HepG2 (cell line): ENCODE data around the gene TOMM6. TPM values are rescaled to one million over a fixed set of nuclear protein-coding genes. Genes with fewer than 3 reads are reported as not detected.

Experiments
- ARNT2 ChIP-seq: sonication (generic); formaldehyde crosslinking; IDR thresholded peaks from 2 replicates; pipeline ENCODE4 v1.8.0; 2022; ENCODE audit warnings: mild to moderate bottlenecking, low read depth, missing genetic modification reagents, moderate library complexity
- CHCHD3 ChIP-seq: sonication (generic); formaldehyde crosslinking; IDR thresholded peaks from 2 replicates; pipeline ENCODE4 v1.8.0; 2022; ENCODE audit warnings: mild to moderate bottlenecking, missing genetic modification reagents, moderate library complexity
- DMTF1 ChIP-seq: sonication (generic); formaldehyde crosslinking; IDR thresholded peaks from 2 replicates; pipeline ENCODE4 v1.4.0; 2020; ENCODE audit warnings: mild to moderate bottlenecking, missing genetic modification reagents
- FOXP1 ChIP-seq, 2 experiments: fragments of 450-650 bp in 1 of 2; IDR thresholded peaks; 2 replicates each; pipeline ENCODE4 v1.6.1; 2017 to 2018; ENCODE audit warnings: antibody characterized with exemption in 1 of 2
- HNRNPL ChIP-seq: fragments of 200-400 bp; formaldehyde crosslinking; IDR thresholded peaks from 2 replicates; pipeline ENCODE4 v1.6.1; 2017; ENCODE audit warnings: mild to moderate bottlenecking, low read depth, low read length
- IKZF4 ChIP-seq: sonication (generic); formaldehyde crosslinking; IDR thresholded peaks from 2 replicates; pipeline ENCODE4 v1.5.1; 2020; ENCODE audit warnings: borderline replicate concordance, mild to moderate bottlenecking, low read depth, missing genetic modification reagents; ENCODE audit errors: not compliant biosample characterization
- NFE2L2 ChIP-seq: fragments of 150-350 bp; IDR thresholded peaks from 2 replicates; pipeline ENCODE4 v1.6.1; 2014; ENCODE audit warnings: low read length
- POLR2G ChIP-seq: fragments of 200-400 bp; formaldehyde crosslinking; IDR thresholded peaks from 2 replicates; pipeline ENCODE4 v1.6.1; 2018; ENCODE audit warnings: mild to moderate bottlenecking, low read depth, low read length, moderate library complexity
- RARG ChIP-seq: sonication (generic); formaldehyde crosslinking; IDR thresholded peaks from 2 replicates; pipeline ENCODE4 v1.4.0; 2020; ENCODE audit warnings: low read depth, mild to moderate bottlenecking, missing genetic modification reagents
- THAP7 ChIP-seq: sonication (generic); formaldehyde crosslinking; IDR thresholded peaks from 2 replicates; pipeline ENCODE4 v1.8.1; 2023; ENCODE audit warnings: mild to moderate bottlenecking, missing genetic modification reagents
- ZFYVE20 ChIP-seq: sonication (generic); formaldehyde crosslinking; IDR thresholded peaks from 2 replicates; pipeline ENCODE4 v1.8.0; 2023; ENCODE audit warnings: low read depth, mild to moderate bottlenecking, moderate library complexity, missing genetic modification reagents, borderline replicate concordance
- ZNF263 ChIP-seq: sonication (generic); formaldehyde crosslinking; IDR thresholded peaks from 2 replicates; pipeline ENCODE4 v1.4.0; 2020; ENCODE audit warnings: missing genetic modification reagents
- ZNF326 ChIP-seq: sonication (generic); formaldehyde crosslinking; IDR thresholded peaks from 2 replicates; pipeline ENCODE4 v1.4.0; 2020; ENCODE audit warnings: missing genetic modification reagents, borderline replicate concordance
- ZNF557 ChIP-seq: sonication (generic); formaldehyde crosslinking; IDR thresholded peaks from 2 replicates; pipeline ENCODE4 v1.4.0; 2020; ENCODE audit warnings: missing genetic modification reagents
- ZNF687 ChIP-seq: sonication (generic); formaldehyde crosslinking; IDR thresholded peaks from 2 replicates; pipeline ENCODE4 v1.5.1; 2020; ENCODE audit warnings: mild to moderate bottlenecking, missing genetic modification reagents, moderate library complexity
- ZNF784 ChIP-seq: sonication (generic); formaldehyde crosslinking; IDR thresholded peaks from 2 replicates; pipeline ENCODE4 v1.5.1; 2020; ENCODE audit warnings: missing genetic modification reagents, mild to moderate bottlenecking, borderline replicate concordance
- ZXDC ChIP-seq: sonication (generic); formaldehyde crosslinking; IDR thresholded peaks from 2 replicates; pipeline ENCODE4 v1.5.0; 2020; ENCODE audit warnings: mild to moderate bottlenecking, missing genetic modification reagents
- polyA plus RNA-seq, 8 experiments: library from polyadenylated mRNA; depleted of rRNA in 3 of 8; stranded (reverse) in 7 of 8; unstranded in 1 of 8; fragments of >200 nt; fragmentation: Illumina TruSeq in 4 of 8; extraction: Trizol in 4 of 8; gene quantifications; 2 replicates each; pipeline versions ENCODE4 v1.2.1 to v1.2.3, GENCODE V29; 2011 to 2016; ENCODE audit warnings: low read depth in 4 of 8, missing spikeins in 1 of 8, mixed read lengths in 1 of 8; ENCODE audit not compliant: insufficient read depth in 1 of 8
- total RNA-seq, 5 experiments: library from RNA; depleted of rRNA; stranded (reverse); fragments of >200 nt; fragmentation: Illumina TruSeq; extraction: Trizol; gene quantifications; 2 replicates each; pipeline ENCODE4 v1.2.3, GENCODE V29; 2016; ENCODE audit warnings: low read depth in 1 of 5

The TOMM6 gene
- total and polyA plus RNA-seq, 2 of the 13 experiments (the other 11 are each of a cell fraction or from before 2014, with no cell fraction given): 320 to 321 TPM

GRCh38 chr6:41756354-41756753, 31.1 kb upstream of the TOMM6 start (continued):
- TF ChIP-seq FOXP1 (IDR thresholded peaks at IDR 0.05): no peak
- TF ChIP-seq FOXP1 (CRISPR knock-in tag; IDR thresholded peaks at IDR 0.05): no peak
- TF ChIP-seq ZNF326 (CRISPR knock-in tag): no peak
- TF ChIP-seq ZNF784: no peak
- no peak for TF ChIP-seq ZNF263 (CRISPR knock-in tag)
- no peak for TF ChIP-seq ZFYVE20 (CRISPR knock-in tag)
- no peak for TF ChIP-seq IKZF4 (CRISPR knock-in tag)
- no peak for TF ChIP-seq ZXDC (CRISPR knock-in tag)
- no peak for TF ChIP-seq ZNF557 (CRISPR knock-in tag)
- TF ChIP-seq NFE2L2: no peak
- TF ChIP-seq HNRNPL: 0 out of 2 replicates have a peak, but pooled peaks have one; percentile 35
- no peak for TF ChIP-seq DMTF1 (CRISPR knock-in tag)
- no peak for TF ChIP-seq CHCHD3 (CRISPR knock-in tag)
- no peak for TF ChIP-seq RARG (CRISPR knock-in tag)
- no peak for TF ChIP-seq ARNT2 (CRISPR knock-in tag)
- TF ChIP-seq POLR2G: no peak
- TF ChIP-seq THAP7 (CRISPR knock-in tag): no peak
- peak; percentile 60 for TF ChIP-seq ZNF687 (CRISPR knock-in tag)
